Measurements from ENCODE around the gene OSBPL5.

DNA sequence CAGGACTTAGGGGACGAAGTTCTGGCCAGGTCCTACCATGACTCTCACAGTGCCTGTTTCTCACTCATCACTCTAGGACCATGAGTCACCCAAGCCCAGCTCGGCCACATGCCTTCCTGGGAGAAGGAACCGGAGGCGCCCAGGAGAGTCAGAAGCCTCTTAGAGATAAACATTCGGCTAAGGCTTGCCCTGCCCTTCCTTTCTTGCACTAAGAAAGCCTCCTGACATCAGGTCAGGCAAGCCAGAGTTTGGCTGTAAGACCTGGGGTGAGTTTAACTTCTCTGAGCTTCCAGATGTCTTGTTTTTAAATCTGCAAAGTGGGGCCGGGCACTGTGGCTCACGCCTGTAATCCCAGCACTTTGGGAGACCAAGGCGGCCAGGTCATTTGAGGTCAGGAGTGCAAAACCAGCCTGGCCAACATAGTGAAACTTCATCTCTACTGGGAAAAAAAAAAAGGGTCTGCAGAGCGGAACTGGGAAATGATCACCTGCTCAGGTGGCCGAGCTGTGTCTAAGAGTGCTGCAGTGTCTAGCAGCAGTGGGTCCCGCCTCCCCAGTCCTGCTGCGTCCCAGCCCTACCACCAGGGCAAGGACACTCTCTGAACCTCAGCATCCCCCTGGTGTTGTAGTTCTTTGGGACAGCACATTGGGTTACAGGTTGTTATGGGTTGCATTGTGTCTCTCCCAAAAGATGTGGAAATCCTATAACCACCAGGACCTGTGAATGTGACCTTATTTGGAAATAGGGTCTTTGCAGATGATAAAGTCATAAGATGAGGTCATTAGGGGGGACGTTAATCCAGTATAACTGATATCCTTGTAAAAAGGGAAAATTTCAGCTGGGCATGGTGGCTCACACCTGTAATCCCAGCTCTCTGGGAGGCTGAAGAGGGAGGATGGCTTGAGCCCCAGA is 106.1 kb downstream of the OSBPL5 start:
- TF ChIP-seq, protein P1, sequence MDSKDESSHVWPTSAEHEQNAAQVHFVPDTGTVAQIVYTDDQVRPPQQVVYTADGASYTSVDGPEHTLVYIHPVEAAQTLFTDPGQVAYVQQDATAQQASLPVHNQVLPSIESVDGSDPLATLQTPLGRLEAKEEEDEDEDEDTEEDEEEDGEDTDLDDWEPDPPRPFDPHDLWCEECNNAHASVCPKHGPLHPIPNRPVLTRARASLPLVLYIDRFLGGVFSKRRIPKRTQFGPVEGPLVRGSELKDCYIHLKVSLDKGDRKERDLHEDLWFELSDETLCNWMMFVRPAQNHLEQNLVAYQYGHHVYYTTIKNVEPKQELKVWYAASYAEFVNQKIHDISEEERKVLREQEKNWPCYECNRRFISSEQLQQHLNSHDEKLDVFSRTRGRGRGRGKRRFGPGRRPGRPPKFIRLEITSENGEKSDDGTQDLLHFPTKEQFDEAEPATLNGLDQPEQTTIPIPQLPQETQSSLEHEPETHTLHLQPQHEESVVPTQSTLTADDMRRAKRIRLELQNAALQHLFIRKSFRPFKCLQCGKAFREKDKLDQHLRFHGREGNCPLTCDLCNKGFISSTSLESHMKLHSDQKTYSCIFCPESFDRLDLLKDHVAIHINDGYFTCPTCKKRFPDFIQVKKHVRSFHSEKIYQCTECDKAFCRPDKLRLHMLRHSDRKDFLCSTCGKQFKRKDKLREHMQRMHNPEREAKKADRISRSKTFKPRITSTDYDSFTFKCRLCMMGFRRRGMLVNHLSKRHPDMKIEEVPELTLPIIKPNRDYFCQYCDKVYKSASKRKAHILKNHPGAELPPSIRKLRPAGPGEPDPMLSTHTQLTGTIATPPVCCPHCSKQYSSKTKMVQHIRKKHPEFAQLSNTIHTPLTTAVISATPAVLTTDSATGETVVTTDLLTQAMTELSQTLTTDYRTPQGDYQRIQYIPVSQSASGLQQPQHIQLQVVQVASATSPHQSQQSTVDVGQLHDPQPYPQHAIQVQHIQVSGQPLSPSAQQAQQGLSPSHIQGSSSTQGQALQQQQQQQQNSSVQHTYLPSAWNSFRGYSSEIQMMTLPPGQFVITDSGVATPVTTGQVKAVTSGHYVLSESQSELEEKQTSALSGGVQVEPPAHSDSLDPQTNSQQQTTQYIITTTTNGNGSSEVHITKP (tag by site-specific recombination; IDR thresholded peaks at IDR 0.05), result peak; percentile 37; the same call in 1 of the 2 replicates
- TF ChIP-seq, protein P2, sequence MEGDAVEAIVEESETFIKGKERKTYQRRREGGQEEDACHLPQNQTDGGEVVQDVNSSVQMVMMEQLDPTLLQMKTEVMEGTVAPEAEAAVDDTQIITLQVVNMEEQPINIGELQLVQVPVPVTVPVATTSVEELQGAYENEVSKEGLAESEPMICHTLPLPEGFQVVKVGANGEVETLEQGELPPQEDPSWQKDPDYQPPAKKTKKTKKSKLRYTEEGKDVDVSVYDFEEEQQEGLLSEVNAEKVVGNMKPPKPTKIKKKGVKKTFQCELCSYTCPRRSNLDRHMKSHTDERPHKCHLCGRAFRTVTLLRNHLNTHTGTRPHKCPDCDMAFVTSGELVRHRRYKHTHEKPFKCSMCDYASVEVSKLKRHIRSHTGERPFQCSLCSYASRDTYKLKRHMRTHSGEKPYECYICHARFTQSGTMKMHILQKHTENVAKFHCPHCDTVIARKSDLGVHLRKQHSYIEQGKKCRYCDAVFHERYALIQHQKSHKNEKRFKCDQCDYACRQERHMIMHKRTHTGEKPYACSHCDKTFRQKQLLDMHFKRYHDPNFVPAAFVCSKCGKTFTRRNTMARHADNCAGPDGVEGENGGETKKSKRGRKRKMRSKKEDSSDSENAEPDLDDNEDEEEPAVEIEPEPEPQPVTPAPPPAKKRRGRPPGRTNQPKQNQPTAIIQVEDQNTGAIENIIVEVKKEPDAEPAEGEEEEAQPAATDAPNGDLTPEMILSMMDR (tag by site-specific recombination; IDR thresholded peaks at IDR 0.05), result no peak
- no peak for TF ChIP-seq ZNF513 (tag by site-specific recombination; IDR thresholded peaks at IDR 0.05)
- TF ChIP-seq ZNF311 (tag by site-specific recombination; IDR thresholded peaks at IDR 0.05; ENCODE audit: borderline replicate concordance), result no peak
- no peak for TF ChIP-seq KLF16 (tag by site-specific recombination; IDR thresholded peaks at IDR 0.05)
- no peak for TF ChIP-seq YY1 (tag by site-specific recombination; IDR thresholded peaks at IDR 0.05)
- no peak for TF ChIP-seq ZNF266 (tag by site-specific recombination; IDR thresholded peaks at IDR 0.05; ENCODE audit: low read depth)

Measured in HEK293 (cell line).